HG03439 (cell line): ENCODE data around the gene DDAH1.

Source experiments
- ATAC-seq: cut with Tn5 transposase; IDR thresholded peaks from one replicate; pipeline ENCODE4 v1.9.1; 2021; ENCODE audit warnings: mild to moderate bottlenecking, moderate library complexity; ENCODE audit not compliant: unreplicated experiment

The DDAH1 gene

GRCh38 chr1:85397490-85398032 lies 67.4 kb downstream of the DDAH1 start:
- no peak for ATAC-seq

- ATAC-seq, result no peak
Measured at GRCh38 chr1:85396194-85396593, 68.8 kb downstream of the DDAH1 start.

- no peak for ATAC-seq
Measured at GRCh38 chr1:85394130-85394529, 70.8 kb downstream of the DDAH1 start.

- no peak for ATAC-seq
Measured at GRCh38 chr1:85393490-85393889, 71.5 kb downstream of the DDAH1 start.

GRCh38 chr1:85388416-85388815 lies 76.5 kb downstream of the DDAH1 start:
- no peak for ATAC-seq

GRCh38 chr1:85387781-85388180 lies 77.2 kb downstream of the DDAH1 start:
- no peak for ATAC-seq

GRCh38 chr1:85386068-85386722 lies 78.8 kb downstream of the DDAH1 start:
- ATAC-seq, result no peak

GRCh38 chr1:85379203-85380136 lies 85.5 kb downstream of the DDAH1 start:
- ATAC-seq, result no peak

- no peak for ATAC-seq
Measured at GRCh38 chr1:85378534-85378933, 86.4 kb downstream of the DDAH1 start.

- no peak for ATAC-seq
Measured at GRCh38 chr1:85376356-85376755, 88.6 kb downstream of the DDAH1 start.

- no peak for ATAC-seq
Measured at GRCh38 chr1:85375493-85375892, 89.5 kb downstream of the DDAH1 start.

- no peak for ATAC-seq
Measured at GRCh38 chr1:85374160-85374559, 90.8 kb downstream of the DDAH1 start.

GRCh38 chr1:85373378-85373708 lies 91.6 kb downstream of the DDAH1 start:
- no peak for ATAC-seq

GRCh38 chr1:85372683-85373377 lies 92.1 kb downstream of the DDAH1 start:
- no peak for ATAC-seq

GRCh38 chr1:85371021-85371420 lies 93.9 kb downstream of the DDAH1 start:
- ATAC-seq, result no peak

- ATAC-seq, result no peak
Measured at GRCh38 chr1:85368073-85368770, 96.7 kb downstream of the DDAH1 start.

- no peak for ATAC-seq
Measured at GRCh38 chr1:85366391-85367170, 98.4 kb downstream of the DDAH1 start.

- no peak for ATAC-seq
Measured at GRCh38 chr1:85365851-85366250, 99.1 kb downstream of the DDAH1 start.

- ATAC-seq, result no peak
Measured at GRCh38 chr1:85363521-85363920, 101.4 kb downstream of the DDAH1 start.

GRCh38 chr1:85363092-85363491 lies 101.9 kb downstream of the DDAH1 start:
- no peak for ATAC-seq
